SK-N-SH treated with all-trans-retinoic acid at 6 μM for 48 hours (cell line): ENCODE results near the gene ZNF76.

ENCODE experiments used
- BACH2 ChIP-seq: fragments of 250-450 bp; sonication (Bioruptor Pico); IDR thresholded peaks from 2 replicates; pipeline ENCODE4 v1.9.0; 2021; ENCODE audit warnings: mild to moderate bottlenecking, borderline replicate concordance
- GLIS3 ChIP-seq: fragments of 250-450 bp; sonication (Bioruptor Pico); IDR thresholded peaks from 2 replicates; pipeline ENCODE4 v1.5.0; 2020; ENCODE audit warnings: mild to moderate bottlenecking, moderate library complexity
- ISL1 ChIP-seq: fragments of 250-450 bp; sonication (Bioruptor Pico); IDR thresholded peaks from 2 replicates; pipeline ENCODE4 v2.1.2; 2022; ENCODE audit warnings: mild to moderate bottlenecking, moderate library complexity
- PATZ1 ChIP-seq: fragments of 250-450 bp; sonication (Bioruptor Pico); IDR thresholded peaks from 2 replicates; pipeline ENCODE4 v1.8.0; 2020; ENCODE audit warnings: mild to moderate bottlenecking, moderate library complexity, borderline replicate concordance
- PPARA ChIP-seq: fragments of 250-450 bp; sonication (Bioruptor Pico); IDR thresholded peaks from 2 replicates; pipeline ENCODE4 v1.5.0; 2020; ENCODE audit warnings: mild to moderate bottlenecking, borderline replicate concordance
- RARB ChIP-seq: fragments of 250-450 bp; sonication (Bioruptor Pico); IDR thresholded peaks from 2 replicates; pipeline ENCODE4 v1.8.0; 2021; ENCODE audit warnings: mild to moderate bottlenecking, moderate library complexity
- SNAI2 ChIP-seq: fragments of 250-450 bp; sonication (Bioruptor Pico); IDR thresholded peaks from 2 replicates; pipeline ENCODE4 v1.5.0; 2020; ENCODE audit warnings: mild to moderate bottlenecking, moderate library complexity
- TCF4 ChIP-seq: fragments of 250-450 bp; sonication (Bioruptor Pico); IDR thresholded peaks from 2 replicates; pipeline ENCODE4 v1.8.0; 2021; ENCODE audit warnings: mild to moderate bottlenecking, moderate library complexity, borderline replicate concordance
- TSHZ2 ChIP-seq: fragments of 250-450 bp; sonication (Bioruptor Pico); IDR thresholded peaks from 2 replicates; pipeline ENCODE4 v1.5.0; 2020; ENCODE audit warnings: mild to moderate bottlenecking, moderate library complexity
- ZC3H10 ChIP-seq: fragments of 250-450 bp; sonication (Bioruptor Pico); IDR thresholded peaks from 2 replicates; pipeline ENCODE4 v1.5.1; 2021; ENCODE audit warnings: mild to moderate bottlenecking, moderate library complexity
- ZNF70 ChIP-seq: fragments of 450-650 bp; formaldehyde crosslinking; IDR thresholded peaks from 2 replicates; pipeline ENCODE4 v1.5.0; 2020; ENCODE audit warnings: mild to moderate bottlenecking, moderate library complexity

GRCh38 chr6:35310265-35310831 is 50.8 kb downstream of the ZNF76 start:
- no peak for TF ChIP-seq SNAI2 (CRISPR knock-in tag)
- no peak for TF ChIP-seq ZC3H10 (CRISPR knock-in tag)
- TF ChIP-seq RARB (CRISPR knock-in tag) = no peak
- TF ChIP-seq BACH2 (CRISPR knock-in tag) = no peak
- no peak for TF ChIP-seq PATZ1 (CRISPR knock-in tag)
- no peak for TF ChIP-seq PPARA
- no peak for TF ChIP-seq ZNF70 (CRISPR knock-in tag)
- TF ChIP-seq ISL1 (CRISPR knock-in tag) = no peak
- no peak for TF ChIP-seq TSHZ2
- no peak for TF ChIP-seq TCF4 (CRISPR knock-in tag)
- TF ChIP-seq GLIS3 (CRISPR knock-in tag) = no peak
